Stimulated activated CD4-positive, alpha-beta T cell treated with anti-CD3 and anti-CD28 coated beads, Interleukin-2, amount 100 ng/mL, for 48 hours (primary cell): ENCODE data around the gene LAMB1.
"Not testable (repeated sequence)": the region's sequence is repeated elsewhere in the genome, so short reads cannot be mapped to it uniquely, and the experiment has no call there.

Source experiments
- DNase-seq, 2 donors: peaks; one replicate each; pipeline ENCODE4 v3.0.0-alpha.2; 2020

Gene LAMB1

DNA sequence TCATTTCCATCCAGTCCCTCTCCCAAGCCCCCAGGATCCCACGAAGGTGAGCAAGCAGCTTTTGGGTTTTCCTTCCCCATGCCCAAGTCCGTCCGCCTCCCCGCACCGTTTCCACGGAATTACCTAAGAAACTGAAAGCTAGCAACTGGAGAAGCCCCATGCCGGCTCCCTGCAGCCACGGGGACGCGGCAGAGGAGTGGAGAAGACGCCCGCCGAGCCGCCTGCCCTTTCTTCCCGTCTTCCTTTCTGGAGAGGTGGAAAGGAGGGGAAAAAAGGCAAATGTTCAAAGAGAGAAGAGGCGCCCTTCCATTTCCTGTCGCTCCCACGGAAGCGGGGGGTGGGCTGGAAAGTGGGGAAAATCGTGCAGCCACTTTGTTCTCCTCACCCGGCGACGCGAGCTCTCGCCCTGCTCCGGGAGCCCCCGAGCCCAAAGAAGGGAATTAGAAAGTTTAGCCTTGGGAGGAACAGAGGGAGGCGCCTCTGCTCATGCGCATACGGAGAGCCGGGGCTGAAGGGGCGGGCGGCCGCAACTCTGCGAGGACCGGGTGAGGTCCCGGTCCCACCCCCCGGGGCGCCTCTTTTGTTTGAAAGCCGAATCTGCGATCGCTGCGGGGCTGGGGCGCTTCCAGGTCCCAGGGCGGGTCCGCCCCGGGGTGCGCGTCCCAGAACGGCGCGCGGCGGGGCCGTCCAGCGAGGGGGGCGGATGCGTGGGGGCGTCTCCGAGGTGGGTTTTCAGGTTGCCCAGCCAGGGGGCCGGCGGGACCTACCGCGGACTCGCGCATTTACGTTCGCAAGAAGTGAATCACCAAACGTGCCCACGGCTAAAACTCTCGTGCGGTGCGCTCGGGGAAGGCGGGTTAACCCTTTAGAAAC is at the start of gene LAMB1:
Gene LAMB1, minus strand, starts transcription at position 436 of the 873 bp plus-strand sequence. Its CDS starts 276 bp downstream, at position 160.
- no peak for DNase-seq

DNA sequence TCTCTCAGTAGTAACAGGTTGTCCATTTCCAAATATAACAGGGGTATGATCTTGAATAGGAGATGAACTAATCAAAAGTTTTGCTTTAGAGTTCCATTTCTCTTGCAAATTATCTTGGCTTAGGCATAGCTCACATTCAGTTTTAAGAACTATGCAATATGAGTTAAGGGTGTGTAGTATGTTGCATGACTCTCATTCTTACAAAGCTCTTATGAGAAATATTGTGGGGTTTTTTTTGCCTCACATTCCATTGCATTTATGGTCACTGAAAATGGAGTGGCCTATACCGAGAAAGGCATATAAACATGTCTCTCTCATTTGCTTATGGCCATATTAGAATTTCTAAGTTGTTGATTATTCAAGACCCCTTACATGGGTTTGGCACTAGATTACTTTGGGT is 48.5 kb upstream of the LAMB1 start:
- DNase-seq = no peak

DNA sequence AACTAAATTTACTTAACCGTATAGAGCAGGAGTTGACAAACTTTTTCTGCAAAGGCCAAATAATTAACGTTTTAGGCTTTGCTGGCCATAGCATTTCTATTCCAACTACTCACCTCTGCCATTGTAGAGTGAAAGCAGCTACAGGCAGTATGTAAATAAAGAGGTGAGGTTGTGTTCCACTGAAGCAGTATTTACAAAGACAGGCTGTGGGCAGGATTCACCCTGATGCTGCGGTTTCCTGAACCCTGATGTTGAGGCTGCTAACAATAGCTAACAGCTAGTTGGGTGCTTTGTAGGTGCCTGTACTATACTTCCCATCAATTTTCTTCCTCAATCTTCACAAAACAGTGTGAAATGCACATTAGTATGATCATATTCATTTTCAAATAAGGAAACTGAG is 47.0 kb upstream of the LAMB1 start:
- DNase-seq = no peak

DNA sequence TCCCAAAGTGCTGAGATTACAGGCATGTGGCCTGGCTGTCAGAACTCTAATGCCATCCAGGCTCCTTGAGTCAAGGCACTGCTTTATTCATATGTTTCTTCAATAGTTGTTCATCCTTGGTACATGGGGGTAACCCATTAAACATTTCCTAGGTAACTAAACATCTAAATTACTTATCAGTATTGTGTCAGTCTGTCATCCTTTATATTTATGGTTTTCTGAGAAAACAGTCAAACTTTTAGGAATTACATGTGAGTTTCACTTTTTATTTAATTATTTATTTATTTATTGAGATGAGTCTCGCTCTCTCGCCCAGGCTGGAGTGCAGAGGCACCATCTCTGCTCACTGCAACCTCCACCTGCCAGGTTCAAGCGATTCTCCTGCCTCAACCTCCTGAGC is 45.5 kb upstream of the LAMB1 start:
- no peak for DNase-seq

DNA sequence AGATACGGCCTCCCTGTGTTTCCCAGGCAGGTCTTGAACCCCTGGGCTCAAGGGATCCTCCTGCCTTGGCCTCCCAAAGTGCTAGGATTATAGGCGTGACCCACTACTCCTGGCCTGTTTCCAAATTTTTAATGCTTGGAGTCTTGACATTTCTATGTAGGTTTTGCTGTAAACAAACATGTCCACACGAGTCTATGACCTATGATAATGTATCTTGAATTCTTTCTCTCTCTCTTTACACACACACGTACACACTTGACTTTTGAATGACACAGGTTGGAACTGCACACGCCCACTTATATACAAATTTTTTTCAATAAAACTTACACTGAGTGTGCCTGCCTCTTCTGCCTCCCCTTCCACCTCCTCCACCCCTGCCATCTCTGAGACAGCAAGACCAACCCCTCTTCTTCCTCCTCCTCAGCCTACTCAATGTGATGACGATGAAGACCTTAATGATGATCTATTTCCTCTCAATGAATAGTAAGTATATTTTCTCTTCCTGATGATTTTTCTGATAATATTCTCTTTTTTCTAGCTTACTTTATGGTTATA is 44.1 kb upstream of the LAMB1 start:
- no peak for DNase-seq

DNA sequence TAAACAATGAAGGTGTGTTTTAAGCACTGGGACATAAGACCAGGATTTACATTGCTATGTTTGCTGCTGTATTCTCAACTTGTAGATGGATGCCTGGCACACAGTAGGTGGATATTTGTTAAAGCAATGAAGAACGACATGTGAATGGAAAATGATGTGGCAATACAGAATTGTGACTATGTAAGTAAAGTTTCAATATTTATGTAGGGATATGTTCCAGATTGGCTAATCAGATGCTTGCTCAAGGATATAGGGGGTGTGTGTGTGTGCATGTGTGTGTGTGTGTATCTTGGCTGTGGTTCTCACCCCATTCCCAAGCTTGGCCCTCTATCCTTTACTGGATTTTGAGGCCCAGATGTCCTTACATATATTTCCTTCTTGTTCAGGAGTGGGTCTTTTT is 42.7 kb upstream of the LAMB1 start:
- no peak for DNase-seq

DNA sequence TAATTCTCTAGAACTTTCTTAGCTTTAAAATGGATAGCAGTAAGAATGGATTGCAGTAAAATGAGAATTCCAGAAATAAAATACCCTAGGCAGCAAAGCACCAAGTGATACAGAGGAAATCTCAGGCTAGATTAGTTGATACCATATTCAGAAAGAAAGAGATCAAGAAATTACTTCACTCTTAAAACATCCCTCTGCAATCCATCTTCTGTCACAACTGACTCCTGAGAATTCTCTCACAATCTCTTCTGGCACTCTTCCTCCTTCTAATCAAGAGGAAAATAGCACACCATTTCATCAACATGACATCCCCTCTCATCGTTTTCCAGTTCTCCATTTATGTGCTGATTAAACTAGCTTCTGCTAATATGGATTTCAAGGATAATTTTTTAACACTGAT is 42.2 kb upstream of the LAMB1 start:
- DNase-seq = no peak

DNA sequence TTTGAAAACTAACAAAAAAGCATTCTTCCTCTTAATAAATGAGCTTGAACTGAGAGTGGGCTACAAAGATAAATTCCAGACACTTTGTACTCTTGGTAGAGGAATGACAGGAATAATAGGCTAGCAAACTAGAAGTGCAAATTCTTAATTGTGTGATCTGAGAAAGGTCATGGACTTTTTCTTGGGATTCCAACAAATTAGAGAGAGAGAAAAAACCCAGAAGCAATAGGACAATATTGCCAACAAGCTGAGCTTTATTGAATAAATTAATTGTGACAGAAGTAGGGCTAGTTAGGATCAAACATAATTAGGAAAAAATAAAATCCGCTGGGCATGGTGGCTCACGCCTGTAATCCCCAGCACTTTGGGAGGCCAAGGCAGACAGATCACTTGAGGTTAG is 41.4 kb upstream of the LAMB1 start:
- DNase-seq = no peak

DNA sequence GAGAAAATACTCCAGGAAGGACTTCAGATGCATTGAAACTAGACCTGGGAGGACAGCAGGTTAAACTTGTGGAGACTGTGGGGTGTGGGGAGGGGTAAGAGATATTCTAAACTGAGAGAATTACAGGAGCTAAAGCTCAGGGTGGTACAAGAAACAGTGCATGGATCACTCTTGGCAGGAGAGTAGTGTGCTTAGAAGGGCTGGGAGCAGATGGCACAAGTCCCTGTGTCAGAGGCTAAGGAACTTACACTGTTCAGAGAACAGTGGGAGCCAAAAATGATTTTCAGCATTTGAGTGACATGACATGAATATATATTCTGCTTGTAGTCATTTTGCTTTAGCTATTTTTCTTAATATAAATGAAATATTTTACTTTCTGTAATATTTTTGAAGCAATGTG is 36.0 kb upstream of the LAMB1 start:
- DNase-seq = no peak

DNA sequence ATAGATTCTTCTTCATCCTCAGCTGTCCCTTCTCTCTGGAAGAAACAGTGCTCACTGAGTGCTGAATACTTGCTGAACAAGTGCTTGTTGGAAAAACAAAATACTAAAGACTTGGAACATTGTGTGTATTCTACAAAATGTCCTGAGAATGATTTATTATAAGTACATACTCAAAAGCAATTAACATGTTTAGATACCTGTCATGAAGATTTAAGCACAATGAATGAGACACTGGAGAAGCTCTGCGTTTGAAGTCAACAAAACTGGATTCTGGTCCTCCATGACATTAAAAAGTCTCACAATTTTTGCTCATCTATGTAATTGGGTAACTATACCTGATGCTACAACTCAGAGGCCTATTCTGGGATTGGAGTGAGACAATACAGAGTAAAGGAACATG is 34.8 kb upstream of the LAMB1 start:
- DNase-seq = no peak

DNA sequence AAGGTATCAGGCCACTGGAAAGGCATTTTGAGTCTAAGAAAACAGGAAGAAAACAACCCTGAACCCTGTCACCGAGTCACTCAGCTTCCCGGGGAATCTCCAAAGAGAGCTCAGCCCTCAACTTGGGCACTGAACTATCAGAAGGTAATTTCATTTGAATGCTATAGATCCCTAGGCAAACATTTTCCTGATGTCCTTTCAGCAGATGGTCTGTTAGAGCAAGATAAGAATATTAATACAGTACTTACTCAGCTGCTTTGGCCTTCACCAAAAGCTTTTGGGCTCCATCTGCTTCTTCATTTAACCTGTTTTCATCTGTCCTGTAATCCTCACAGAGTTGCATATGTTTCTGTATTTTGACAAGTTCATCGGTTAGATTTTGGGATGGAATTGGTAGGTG is 34.2 kb upstream of the LAMB1 start:
- DNase-seq = no peak

DNA sequence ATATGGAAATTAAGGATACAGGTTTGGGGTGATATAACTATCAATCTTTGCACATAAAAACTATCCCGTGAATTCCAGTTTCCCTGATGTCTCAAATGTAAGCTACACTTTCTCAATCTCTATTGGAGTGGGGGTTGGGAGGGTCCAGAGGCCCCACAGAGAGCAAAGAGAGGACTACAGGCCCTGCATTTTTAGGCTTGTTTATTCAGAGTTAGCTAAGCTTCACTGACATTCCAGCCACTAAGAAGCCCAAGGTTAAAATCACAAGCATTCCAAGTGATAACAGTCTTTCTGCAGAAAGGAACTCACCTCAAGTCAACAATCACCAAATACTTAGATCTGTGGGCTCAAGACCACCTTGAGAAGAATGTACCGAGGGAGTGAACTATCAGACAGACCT is 31.6 kb upstream of the LAMB1 start:
- no peak for DNase-seq

DNA sequence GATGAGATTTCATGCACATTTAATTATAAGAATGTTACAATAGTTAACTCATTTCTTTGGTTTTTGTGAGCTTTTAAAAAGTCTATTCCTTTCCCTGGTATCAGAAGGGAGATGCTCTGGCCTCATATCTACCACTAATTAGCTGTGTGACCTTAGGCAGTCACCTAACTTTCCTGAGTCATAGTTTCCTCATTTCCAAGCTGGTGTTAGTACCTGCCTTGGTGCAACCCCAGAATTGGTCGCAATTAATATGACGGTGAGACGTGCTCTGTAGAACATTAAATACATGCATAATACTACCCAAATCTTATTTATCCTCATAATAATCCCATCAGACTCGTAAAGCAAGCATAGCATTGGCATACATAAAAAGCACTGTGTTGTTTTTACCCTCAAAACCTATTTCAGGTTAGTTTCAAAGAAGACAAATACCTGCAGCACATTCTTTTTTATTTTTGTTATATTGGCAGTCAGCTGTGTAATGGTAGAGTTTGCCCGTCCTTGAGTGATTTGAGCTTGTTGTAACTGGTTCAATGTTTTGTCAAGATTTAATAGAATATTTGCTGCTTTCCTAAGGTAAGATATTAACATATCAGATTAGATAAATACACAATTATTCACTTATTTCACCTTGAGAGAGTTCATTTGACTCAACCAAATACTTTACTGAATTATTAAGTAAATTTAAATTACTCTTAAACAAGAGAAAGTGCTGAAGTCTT is 31.0 kb upstream of the LAMB1 start:
- no peak for DNase-seq

DNA sequence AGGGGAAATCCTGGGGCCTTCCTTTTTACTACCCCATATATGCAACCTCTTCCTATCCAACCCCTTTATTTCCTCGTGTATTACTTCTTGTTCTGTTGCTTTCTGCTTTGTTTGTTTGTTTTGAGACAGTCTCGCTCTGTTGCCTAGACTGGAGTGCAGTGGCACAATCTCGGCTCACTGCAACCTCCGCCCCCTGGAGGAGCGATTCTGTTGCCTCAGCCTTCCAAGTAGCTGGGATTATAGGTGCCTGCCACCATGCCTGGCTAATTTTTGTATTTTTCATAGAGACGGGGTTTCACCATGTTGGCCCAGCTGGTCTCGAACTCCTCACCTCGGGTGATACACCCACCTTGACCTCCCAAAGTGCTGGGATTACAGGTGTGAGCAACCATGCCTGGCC is 30.3 kb upstream of the LAMB1 start:
- DNase-seq = not testable (repeated sequence)

DNA sequence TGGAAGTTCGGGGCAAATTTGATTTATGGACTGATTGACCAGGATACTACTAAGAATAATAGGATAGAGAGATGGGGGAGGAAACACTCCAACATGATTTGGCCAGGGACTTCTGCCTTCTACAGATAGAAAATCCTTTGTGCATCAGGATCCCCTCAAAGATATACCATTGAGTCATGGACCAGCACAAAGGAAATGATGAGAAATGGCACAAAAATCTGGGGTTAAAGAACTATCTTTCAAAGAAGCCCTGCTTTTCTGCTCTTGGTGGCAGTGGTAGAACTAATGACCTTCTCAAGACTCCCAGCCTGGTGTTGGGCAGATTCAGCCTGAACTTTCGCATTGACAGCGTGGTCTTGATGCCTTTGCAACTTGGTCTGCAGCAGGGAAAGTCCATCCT is 27.6 kb upstream of the LAMB1 start:
- DNase-seq = no peak

DNA sequence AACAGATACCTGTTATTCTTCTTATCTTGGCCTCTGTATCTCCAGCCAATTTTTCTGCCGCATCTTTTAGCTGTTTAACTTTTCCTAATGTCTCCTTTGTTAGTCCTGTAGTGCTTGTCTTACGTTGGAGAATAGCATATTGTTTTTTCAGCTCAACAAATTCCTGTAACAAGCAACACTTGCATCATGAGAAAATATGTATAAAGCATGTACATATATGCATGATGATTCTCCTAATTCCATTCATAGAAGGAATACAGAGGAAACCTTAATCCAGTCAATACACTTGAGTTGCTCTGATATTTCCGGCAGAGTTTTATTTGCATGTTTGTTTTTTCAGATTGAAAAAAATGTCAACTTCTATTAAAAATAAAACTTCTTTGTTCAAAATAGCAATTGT is 26.1 kb upstream of the LAMB1 start:
- DNase-seq = no peak

DNA sequence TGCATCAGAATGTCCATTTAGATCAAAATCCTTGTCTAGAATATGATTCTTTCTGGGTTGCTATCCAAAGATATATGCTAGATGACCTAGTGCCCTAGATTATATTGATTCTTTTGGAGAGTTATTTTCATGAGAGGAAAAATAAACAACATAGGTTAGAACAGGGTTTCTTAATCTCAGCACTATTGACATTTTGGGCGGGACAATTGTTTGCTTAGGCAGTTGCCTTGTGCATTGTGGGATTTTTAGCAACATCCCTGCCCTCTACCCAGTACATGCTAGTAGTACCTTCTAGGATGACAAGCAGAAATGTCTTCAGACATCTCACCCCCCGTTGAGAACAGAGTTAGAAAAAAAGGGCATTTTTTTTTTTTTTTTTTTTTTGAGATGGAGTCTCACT is 25.1 kb upstream of the LAMB1 start:
- DNase-seq = no peak

DNA sequence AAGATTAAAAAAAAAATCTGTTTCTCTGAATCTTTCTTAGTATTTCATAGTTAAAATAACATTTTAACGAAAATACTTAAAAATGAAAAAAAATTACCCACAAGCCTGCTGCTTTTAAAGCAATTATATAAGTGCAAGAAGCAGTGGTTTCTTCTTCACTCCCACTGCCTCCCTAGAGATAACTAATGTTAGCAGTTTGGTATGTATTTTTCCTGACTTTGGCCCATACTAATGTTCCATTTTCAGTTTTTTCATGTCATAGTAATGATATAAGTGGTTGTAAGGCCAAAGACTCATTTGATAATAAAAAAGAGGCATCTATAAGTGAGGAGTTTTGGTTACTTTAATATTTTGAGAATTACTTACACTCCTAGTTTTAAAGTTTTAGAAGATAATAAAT is 24.3 kb upstream of the LAMB1 start:
- no peak for DNase-seq

DNA sequence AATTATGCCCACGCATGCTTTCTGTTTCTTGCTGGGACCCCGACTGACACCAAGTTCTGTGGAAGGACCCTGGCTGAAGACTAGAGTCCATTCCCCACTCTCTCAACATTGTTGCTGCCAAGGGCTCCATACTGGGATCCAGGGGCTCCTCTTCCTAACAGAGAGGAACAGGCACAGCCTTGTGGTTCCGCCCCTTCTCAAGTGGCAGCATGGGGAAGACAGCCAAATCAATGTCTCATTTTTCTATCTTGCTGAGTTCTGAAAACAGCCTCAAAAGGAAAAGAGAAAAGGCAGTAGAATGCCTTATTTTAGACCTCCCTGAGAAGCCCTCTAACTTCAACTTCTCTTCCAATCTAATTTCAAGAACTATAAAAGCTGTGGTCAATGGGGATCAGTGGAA is 23.7 kb upstream of the LAMB1 start:
- no peak for DNase-seq

DNA sequence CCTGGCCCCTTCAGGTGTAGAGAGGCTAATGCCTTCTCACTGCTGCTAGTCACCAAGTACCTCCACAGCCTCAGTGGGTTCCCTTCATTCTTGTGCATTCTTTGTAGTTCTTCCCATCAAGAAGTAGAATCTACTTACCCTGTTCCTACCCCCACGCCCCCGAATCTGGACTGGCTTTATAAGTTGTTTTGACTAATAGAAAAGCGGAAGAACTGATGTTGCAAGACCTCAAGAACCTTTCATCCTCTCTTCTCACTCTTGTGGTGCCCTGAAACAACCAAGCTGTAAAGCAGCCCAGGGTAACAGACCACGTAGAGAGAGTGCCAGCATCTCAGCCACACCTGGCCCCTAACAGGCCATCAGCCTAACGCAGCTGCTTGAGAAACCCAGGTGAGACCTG is 23.2 kb upstream of the LAMB1 start:
- no peak for DNase-seq

DNA sequence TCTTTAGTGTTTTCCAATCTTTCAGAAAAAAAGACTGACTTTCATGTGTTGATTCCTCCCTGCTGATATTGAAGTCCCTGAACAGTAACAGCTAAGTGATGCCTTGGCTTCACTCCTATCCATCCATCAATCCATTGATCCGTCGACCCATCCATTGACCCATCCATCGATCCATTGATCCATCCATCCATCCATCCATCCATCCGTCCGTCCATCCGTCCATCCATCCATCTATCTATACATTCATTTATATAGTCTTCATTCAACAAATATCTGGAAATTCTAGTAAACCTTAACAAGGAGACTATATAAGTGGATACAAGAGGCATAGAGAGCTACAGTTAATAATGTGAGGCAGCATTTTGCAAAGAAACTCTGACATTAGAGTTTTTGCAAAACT is 21.6 kb upstream of the LAMB1 start:
- DNase-seq = no peak

DNA sequence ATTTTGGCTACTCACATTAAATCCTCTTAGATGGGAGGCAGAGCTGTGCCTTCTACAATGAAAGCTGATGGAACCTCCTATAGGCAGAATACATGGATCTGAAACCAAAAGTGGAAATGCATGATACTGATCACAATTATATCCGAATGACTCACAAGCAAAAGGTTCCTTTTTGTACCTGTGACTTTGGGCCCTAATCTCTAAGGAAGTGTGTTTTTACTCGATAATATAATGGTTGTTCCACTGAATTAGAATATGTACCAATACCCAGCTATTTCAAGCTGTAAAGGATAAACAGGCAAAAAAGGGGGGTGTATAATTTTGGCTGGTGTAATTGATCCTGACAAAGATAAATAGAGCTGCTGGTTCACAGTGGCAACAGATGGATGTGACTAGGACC is 17.6 kb upstream of the LAMB1 start:
- DNase-seq = no peak

DNA sequence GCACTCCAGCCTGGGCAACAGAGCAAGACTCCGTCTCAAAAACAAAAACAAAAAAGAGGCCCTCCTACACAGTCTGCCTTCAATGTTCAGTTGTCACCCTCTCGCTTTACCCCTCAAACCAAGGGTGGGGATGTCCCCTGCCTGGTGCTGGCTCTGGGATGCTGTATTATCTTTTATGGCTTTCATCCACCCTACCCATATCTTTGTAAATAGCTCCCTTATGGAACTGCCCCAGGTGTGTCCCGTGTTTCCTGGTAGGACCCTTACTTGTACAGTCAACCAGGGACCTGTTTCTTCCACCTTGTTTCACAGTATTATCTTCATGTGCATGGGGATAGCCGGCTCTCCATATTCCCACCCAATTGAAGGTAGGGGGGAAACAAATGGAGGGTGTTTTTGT is 15.7 kb upstream of the LAMB1 start:
- DNase-seq = no peak

DNA sequence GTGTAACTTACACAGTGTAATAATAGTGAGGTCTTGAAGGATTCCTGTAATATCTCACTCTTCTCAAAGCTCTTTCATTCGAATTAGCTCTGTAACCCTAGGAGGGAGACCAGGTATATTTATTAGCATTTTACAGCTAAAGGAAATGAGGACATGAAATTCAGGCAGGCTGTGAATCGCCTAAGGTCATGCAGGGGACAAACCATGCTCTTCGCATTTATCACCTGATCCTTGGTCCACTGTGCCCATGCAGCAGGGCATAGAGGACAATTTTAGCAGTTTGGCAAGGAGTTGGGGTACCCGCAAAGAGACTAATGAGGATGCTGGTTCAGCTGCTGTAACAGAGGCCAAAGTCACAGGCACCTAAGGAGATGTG is 14.8 kb upstream of the LAMB1 start:
- no peak for DNase-seq
